ENCODE measurements around the gene NEU3. TPM values are rescaled to one million over a fixed set of nuclear protein-coding genes. Genes with fewer than 3 reads are reported as not detected.
"Not testable (repeated sequence)": the region's sequence is repeated elsewhere in the genome, so short reads cannot be mapped to it uniquely, and the experiment has no call there.

Gene NEU3
- total RNA-seq, 1 experiment from 2014 or later: 9.9 TPM

DNA sequence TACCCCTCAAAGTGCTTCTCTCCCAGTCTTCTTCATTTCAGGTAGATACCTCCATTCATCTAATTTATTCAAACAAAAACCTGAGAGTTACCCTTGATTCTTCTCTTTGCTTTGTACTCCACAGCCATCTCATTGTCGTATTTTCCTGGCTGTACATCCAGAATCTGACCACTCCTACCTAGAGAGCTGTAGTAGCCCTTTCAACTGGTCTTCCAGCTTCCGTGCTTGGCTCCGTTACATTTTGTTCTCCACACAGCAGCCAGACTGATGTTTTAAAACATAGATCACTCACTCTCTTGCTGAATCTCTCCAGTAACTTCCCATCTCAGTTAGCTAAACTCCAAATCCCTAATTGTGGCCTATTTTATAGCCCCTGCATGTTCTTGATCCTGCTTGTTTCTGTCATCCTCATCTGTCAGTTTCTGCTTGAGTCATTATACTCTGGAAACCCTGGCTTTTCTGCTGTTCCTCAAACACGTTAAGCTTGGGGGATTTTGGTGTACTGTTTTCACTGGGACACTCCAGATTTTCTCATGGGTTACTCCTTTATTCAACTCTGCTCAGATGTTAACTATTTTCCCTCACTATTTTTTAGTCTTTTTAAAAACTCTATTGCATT, 32.2 kb upstream of the NEU3 start:
- peaks cover 68% of the 10 kb centered on the region for H4K20me1 ChIP-seq (ENCODE audit: insufficient read depth)
- H3K4me3 ChIP-seq: no peak overlapping the region
- peaks cover 98% of the 10 kb centered on the region for H3K79me2 ChIP-seq (ENCODE audit: low read depth)
- TF ChIP-seq, protein P1, sequence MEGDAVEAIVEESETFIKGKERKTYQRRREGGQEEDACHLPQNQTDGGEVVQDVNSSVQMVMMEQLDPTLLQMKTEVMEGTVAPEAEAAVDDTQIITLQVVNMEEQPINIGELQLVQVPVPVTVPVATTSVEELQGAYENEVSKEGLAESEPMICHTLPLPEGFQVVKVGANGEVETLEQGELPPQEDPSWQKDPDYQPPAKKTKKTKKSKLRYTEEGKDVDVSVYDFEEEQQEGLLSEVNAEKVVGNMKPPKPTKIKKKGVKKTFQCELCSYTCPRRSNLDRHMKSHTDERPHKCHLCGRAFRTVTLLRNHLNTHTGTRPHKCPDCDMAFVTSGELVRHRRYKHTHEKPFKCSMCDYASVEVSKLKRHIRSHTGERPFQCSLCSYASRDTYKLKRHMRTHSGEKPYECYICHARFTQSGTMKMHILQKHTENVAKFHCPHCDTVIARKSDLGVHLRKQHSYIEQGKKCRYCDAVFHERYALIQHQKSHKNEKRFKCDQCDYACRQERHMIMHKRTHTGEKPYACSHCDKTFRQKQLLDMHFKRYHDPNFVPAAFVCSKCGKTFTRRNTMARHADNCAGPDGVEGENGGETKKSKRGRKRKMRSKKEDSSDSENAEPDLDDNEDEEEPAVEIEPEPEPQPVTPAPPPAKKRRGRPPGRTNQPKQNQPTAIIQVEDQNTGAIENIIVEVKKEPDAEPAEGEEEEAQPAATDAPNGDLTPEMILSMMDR (conservative IDR thresholded peaks at IDR 0.05): no peak
- TF ChIP-seq EZH2 (IDR thresholded peaks at IDR 0.05; ENCODE audit: low read depth): no peak
- H3K27me3 ChIP-seq (ENCODE audit: insufficient read depth, low read depth): no peaks in the 10 kb centered on the region
- no peaks in the 10 kb centered on the region for H3K9me2 ChIP-seq (ENCODE audit: insufficient read depth)
- no peak overlapping the region for H3K4me2 ChIP-seq
- ChIA-PET CTCF (interaction anchor here (1.2 kb wide), 1 partner anchor 249 kb away, joined by 3 read pairs; no protein-coding TSS in a partner anchor), POLR2A (ENCODE audit: unreplicated experiment) (no interaction called here)
- no peaks in the 10 kb centered on the region for H3K9me3 ChIP-seq (ENCODE audit: insufficient read depth, low read depth)
- peaks cover 24% of the 10 kb centered on the region for H3K36me3 ChIP-seq (ENCODE audit: low read depth)
- no peak overlapping the region for H2AFZ ChIP-seq
- no peak for DNase-seq
- intact Hi-C loops (cut with micrococcal nuclease; ENCODE audit: unreplicated experiment): no loop called here
- H3K27ac ChIP-seq: no peak overlapping the region
- no TSS peak for BruUV-seq (replicated peaks)
- H3F3A ChIP-seq (ENCODE audit: insufficient read depth, low read depth): no peaks in the 10 kb centered on the region; the same call in 1 of the 2 replicates
- no peaks in the 10 kb centered on the region for H3K4me1 ChIP-seq (replicated peaks; ENCODE audit: insufficient read depth)

DNA sequence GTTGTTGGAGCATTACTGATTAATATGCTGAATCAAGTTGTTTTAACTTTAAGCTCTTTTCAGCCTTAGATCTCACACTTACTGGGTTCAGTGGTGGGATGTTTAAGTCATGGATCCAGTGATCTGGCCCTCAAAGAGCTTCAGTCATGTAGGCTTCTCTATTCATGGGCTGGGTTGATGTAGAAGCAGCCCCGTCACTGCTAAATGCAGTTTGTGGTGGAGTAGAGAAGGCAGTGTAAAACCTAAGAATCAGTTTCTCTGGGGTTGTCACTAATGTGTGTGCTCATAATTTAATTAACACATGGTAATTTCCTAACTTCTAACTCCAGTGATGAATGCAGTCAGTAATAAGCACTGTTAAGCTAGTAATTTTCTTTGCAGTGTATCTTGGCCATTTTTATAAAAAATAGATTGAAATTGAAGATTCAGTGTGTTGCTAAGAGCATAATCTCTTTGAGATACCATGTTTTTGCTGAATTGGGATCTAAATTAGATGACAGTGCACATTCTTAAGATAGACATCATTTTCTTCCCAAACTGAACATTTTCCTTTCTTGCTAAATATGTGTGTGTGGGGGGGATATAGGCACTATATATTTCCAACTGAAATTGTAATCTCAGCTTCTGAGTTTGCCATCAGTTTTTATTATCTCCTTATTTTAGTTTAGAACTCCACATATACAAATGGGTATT, 30.6 kb upstream of the NEU3 start:
- H3K27me3 ChIP-seq (ENCODE audit: insufficient read depth, low read depth): no peaks in the 10 kb centered on the region
- H3K79me2 ChIP-seq (ENCODE audit: low read depth): peaks cover 96% of the 10 kb centered on the region
- intact Hi-C loops (cut with micrococcal nuclease; ENCODE audit: unreplicated experiment): no loop called here
- BruUV-seq (replicated peaks): no TSS peak
- H3K9me2 ChIP-seq (ENCODE audit: insufficient read depth): no peaks in the 10 kb centered on the region
- ChIA-PET POLR2A (ENCODE audit: unreplicated experiment) (no interaction called here), CTCF (interaction anchor here (0.6 to 1.2 kb wide), 2 partner anchors 220 to 247 kb away, joined by 3 read pairs; no protein-coding TSS in a partner anchor)
- no peak for TF ChIP-seq EZH2 (IDR thresholded peaks at IDR 0.05; ENCODE audit: low read depth)
- TF ChIP-seq, protein P1 (conservative IDR thresholded peaks at IDR 0.05): no peak
- H3F3A ChIP-seq (ENCODE audit: insufficient read depth, low read depth): no peaks in the 10 kb centered on the region; the same call in 1 of the 2 replicates
- no peaks in the 10 kb centered on the region for H3K9me3 ChIP-seq (ENCODE audit: insufficient read depth, low read depth)
- peaks cover 19% of the 10 kb centered on the region for H3K36me3 ChIP-seq (ENCODE audit: low read depth)
- no peak overlapping the region for H3K4me3 ChIP-seq
- H2AFZ ChIP-seq: no peak overlapping the region
- no peak for DNase-seq
- H3K4me2 ChIP-seq: no peak overlapping the region
- H3K27ac ChIP-seq: no peak overlapping the region
- H3K4me1 ChIP-seq (replicated peaks; ENCODE audit: insufficient read depth): no peaks in the 10 kb centered on the region
- peaks cover 84% of the 10 kb centered on the region for H4K20me1 ChIP-seq (ENCODE audit: insufficient read depth)

DNA sequence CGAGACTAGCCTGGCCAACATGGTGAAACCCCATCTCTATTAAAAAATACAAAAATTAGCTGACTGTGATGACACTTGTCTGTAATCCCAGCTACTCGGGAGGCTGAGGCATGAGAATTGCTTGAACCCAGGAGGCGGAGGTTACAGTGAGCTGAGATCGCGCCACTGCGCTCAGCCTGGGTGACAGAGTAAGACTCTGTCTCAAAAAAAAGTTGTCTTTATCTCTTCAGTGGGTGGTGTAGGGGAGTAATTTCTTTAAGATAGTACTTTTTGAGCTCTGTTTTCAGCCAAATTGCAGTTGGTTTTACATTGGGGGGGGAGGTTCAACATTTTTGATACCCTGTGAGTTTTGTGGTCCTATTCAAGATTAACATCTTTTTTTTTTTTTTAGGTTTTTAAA, 28.6 kb upstream of the NEU3 start:
- BruUV-seq (replicated peaks); H3K27me3 ChIP-seq (ENCODE audit: insufficient read depth, low read depth); H3K27ac ChIP-seq; H3K9me2 ChIP-seq (ENCODE audit: insufficient read depth); intact Hi-C loops (cut with micrococcal nuclease; ENCODE audit: unreplicated experiment); H3K4me3 ChIP-seq; H2AFZ ChIP-seq; POLR2A ChIA-PET (ENCODE audit: unreplicated experiment); H3F3A ChIP-seq (ENCODE audit: insufficient read depth, low read depth); H3K4me2 ChIP-seq; DNase-seq; H3K9me3 ChIP-seq (ENCODE audit: insufficient read depth, low read depth); H3K4me1 ChIP-seq (replicated peaks; ENCODE audit: insufficient read depth): not testable (repeated sequence)
- Histone ChIP-seq H3K36me3 (ENCODE audit: low read depth) (peaks cover 20% of the 10 kb centered on the region), H3K79me2 (ENCODE audit: low read depth) (peaks cover 90% of the 10 kb centered on the region), H4K20me1 (ENCODE audit: insufficient read depth) (peaks cover 86% of the 10 kb centered on the region)
- CTCF ChIA-PET: interaction anchor here (0.6 kb wide), 1 partner anchor 8 kb away, joined by 3 read pairs; no protein-coding TSS in a partner anchor

All from PC-9 (cell line).